Ureter (tissue), 1 donor: ENCODE results near the gene DGUOK. TPM values are rescaled to one million over a fixed set of nuclear protein-coding genes. Genes with fewer than 3 reads are reported as not detected.

ENCODE experiments used
- DNase-seq: peaks from one replicate; pipeline ENCODE4 v3.0.0-alpha.2; 2020; ENCODE audit warnings: low spot score
- total RNA-seq: library from RNA; stranded (reverse); gene quantifications from one replicate; pipeline ENCODE4 v1.2.4, GENCODE V29; 2023
- donor health status: DM: yes; HTN: yes; CAD: no.

DGUOK gene
- total RNA-seq, 1 donor from 2014 or later: 63.3 TPM

- no peak for DNase-seq
Measured at GRCh38 chr2:73997813-73998212, 71.1 kb downstream of the DGUOK start.

GRCh38 chr2:73998451-73998850, 71.8 kb downstream of the DGUOK start:
- no peak for DNase-seq

- no peak for DNase-seq
Measured at GRCh38 chr2:73998933-73999332, 72.3 kb downstream of the DGUOK start.

- DNase-seq: no peak
Measured at GRCh38 chr2:73999881-74000597, 73.4 kb downstream of the DGUOK start.

GRCh38 chr2:74000666-74001065, 74.0 kb downstream of the DGUOK start:
- no peak for DNase-seq

- no peak for DNase-seq
Measured at GRCh38 chr2:74001121-74001520, 74.4 kb downstream of the DGUOK start.

GRCh38 chr2:74001781-74002504, 75.3 kb downstream of the DGUOK start:
- DNase-seq: no peak

- DNase-seq: peak; percentile 79
Measured at GRCh38 chr2:74002505-74003421, 76.1 kb downstream of the DGUOK start.

- DNase-seq: no peak
Measured at GRCh38 chr2:74003494-74004211, 77.0 kb downstream of the DGUOK start.

GRCh38 chr2:74004212-74005182, 77.8 kb downstream of the DGUOK start:
- no peak for DNase-seq

- DNase-seq: no peak
Measured at GRCh38 chr2:74005786-74006185, 79.1 kb downstream of the DGUOK start.

GRCh38 chr2:74006459-74006858, 79.8 kb downstream of the DGUOK start:
- DNase-seq: no peak

GRCh38 chr2:74007121-74007520, 80.4 kb downstream of the DGUOK start:
- no peak for DNase-seq

GRCh38 chr2:74007711-74008110, 81.0 kb downstream of the DGUOK start:
- no peak for DNase-seq

Other genes starting within 250 kb of the DGUOK start
- gene TPRKB, start 189.5 kb upstream of the DGUOK start, total RNA-seq: 28.1 TPM
- gene DUSP11, start 146.8 kb upstream of the DGUOK start, total RNA-seq: 25.7 TPM
- gene C2orf78, start 142.7 kb upstream of the DGUOK start, total RNA-seq: not detected
- 46.0 TPM for gene STAMBP, start 97.9 kb upstream of the DGUOK start, total RNA-seq
- gene ACTG2, start 33.9 kb upstream of the DGUOK start, total RNA-seq: 918 TPM
- gene TET3, start 58.0 kb downstream of the DGUOK start, total RNA-seq: 28.7 TPM
- 40.6 TPM for gene BOLA3, start 221.0 kb downstream of the DGUOK start, total RNA-seq